GM04503 (cell line): ENCODE data around the gene PRXL2A.
A peak's percentile ranks its signal among the peaks of the same experiment; 100 is the strongest.

Experiments
- DNase-seq: peaks from one replicate; pipeline ENCODE4 v3.0.0-alpha.2; 2012; ENCODE audit warnings: low read depth

PRXL2A gene

GRCh38 chr10:80461208-80462183 is 53.1 kb downstream of the PRXL2A start:
- no peak for DNase-seq

- DNase-seq, result no peak
These were observed 54.1 kb downstream of the PRXL2A start for GRCh38 chr10:80462299-80462980.

DNA sequence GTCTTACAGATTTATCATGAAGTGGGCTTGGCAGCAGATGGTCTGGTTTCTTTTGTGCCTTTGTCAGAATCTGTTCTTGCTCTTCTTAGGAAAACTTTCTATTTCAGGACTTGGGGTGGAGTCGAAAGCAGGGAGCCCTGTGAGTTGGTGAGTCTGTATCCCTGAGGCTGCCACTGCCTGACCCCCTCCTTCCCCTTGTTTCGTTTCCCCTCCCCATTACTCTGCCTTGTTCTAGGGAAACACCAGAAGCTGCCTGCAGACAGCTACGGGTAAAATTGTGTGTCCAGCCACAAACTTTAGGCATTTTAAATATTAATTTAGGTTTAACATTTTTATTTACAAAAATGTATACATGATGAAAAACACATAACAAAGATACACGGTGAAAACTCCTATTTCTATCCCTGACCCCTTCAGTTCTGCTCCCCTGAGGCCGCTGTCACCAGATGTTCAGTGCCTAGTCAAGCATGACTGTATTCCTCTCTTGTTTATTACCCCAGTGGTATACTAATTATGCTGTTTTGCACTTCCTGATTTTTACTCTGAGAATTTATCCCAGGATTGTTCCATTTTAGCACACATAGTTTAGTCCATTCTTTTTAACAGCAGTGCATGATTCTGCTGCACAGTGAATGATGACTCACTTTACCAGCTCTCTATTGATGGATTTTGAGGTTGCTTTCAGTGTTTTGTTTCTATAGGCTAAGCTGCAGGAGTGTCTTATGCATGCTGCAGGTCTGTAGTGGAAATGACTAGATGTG is 54.8 kb downstream of the PRXL2A start:
- DNase-seq, result peak; percentile 56

- DNase-seq, result no peak
These were observed 55.5 kb downstream of the PRXL2A start for GRCh38 chr10:80463868-80464267.

DNA sequence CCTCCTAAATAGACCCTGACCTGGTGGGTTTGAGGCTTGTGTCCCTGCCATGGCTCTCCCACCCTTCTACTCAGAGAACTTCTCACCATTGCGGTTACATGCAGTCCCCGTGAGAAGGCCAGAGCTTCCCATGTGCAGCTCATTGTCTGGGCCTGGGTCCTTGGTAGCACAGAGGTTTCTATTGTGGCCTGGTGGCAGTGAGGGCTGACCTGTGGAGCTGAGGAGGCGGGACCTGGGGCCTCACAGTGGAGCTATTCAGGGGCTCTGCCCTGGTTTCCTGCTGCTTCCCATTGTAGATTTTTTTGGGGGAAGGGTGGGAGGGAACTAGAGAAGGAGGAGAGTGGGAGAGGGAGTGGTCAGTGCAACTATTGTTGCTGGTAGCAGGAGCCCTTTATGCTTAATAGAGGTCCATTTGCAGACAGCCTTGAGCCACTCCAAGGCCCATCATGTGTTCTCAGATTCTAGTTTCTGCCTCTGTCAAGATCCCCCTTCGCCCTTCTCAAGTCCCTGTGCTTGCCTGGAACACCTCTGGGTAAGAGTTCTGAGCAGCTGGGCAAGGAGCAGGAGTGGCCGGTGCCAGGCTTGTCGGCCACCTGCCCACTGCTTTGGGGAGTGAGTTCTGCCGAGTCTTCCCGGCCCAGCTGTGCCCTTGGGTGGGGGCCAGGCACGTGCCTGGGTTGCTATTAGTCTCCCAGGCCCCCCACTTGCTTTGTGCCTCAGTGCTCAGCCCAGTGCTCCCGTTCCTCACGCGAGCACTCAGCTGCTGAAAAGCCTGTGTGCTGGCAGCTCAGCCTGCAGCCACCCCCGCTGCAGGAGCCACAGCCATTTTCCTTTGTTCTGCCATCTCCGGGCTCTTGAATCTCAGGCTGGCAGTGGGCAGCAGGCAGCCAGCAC is 56.5 kb downstream of the PRXL2A start:
- DNase-seq, result no peak

GRCh38 chr10:80465451-80465835 is 57.1 kb downstream of the PRXL2A start:
- DNase-seq, result no peak

- DNase-seq, result no peak
These were observed 57.7 kb downstream of the PRXL2A start for GRCh38 chr10:80465839-80466590.

GRCh38 chr10:80466724-80467326 is 58.5 kb downstream of the PRXL2A start:
- DNase-seq, result no peak

- DNase-seq, result no peak
These were observed 59.7 kb downstream of the PRXL2A start for GRCh38 chr10:80468002-80468401.

- no peak for DNase-seq
These were observed 60.6 kb downstream of the PRXL2A start for GRCh38 chr10:80468806-80469421.

DNA sequence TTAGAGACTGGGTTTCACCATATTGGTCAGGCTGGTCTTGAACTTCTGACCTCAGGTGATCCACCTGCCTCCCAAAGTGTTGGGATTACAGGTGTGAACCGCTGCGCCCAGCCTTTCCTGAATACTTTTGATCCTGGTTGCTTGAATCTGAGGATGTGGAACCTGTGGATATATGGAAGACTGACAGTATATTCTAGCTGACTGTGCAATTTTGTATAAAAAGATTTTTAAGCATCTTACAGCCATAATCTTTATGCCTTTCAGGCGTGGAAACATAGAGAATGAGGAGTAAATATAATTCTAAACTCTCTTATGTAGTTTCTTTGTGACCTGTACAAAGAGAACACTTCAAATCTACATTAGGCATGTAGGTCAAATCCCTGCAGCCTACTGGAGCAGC is 61.9 kb downstream of the PRXL2A start:
- DNase-seq, result no peak

GRCh38 chr10:80471001-80471400 is 62.6 kb downstream of the PRXL2A start:
- DNase-seq, result no peak

GRCh38 chr10:80471715-80472233 is 63.4 kb downstream of the PRXL2A start:
- no peak for DNase-seq

DNA sequence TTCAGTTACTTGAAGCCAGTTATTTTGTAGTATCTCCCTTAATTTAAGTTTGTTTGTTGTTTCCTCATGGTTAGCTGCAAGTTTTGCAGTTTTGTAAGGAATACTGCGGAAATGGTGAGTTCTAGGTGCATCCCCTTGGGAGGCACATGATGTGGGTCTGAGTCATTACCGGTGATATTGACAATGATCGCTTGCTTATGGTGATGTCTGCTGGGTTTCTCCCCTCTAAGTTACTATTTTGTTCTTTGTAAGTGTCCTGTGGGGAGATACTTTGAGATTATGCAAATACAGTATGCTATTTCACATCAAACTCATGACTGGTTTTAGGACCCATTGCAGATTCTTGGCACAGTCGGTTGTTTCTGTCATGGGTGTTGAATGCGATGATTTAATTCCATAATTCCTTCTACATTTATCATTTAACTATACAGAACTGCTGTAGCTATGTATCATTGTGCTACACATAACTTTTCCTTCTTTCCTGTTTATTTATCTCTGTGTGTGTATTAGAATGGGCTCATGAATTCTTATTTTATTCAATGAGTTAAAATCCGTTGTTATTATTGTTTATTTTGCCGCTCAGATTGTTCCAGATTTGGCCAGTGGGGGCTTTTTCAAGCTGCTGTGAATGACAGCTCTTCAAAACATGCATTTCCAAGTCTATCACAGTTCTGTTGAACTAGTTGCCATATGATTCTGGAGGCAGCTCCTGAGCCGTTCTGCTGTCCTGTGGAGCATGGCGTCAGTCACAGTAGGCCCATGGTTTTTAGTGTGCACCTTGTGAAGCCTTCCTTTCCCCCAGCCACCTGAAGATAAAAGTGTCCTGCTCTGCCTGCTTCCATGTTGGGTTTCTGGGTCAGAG is 64.1 kb downstream of the PRXL2A start:
- no peak for DNase-seq

- DNase-seq, result no peak
These were observed 64.8 kb downstream of the PRXL2A start for GRCh38 chr10:80473096-80473657.

GRCh38 chr10:80473692-80474596 is 65.6 kb downstream of the PRXL2A start:
- DNase-seq, result no peak

GRCh38 chr10:80474597-80474910 is 66.2 kb downstream of the PRXL2A start:
- DNase-seq, result no peak
